H9 (cell line): ENCODE data around the gene IL31RA. TPM values are rescaled to one million over a fixed set of nuclear protein-coding genes. Genes with fewer than 3 reads are reported as not detected.

Experiments used
- DNase-seq: peaks from one replicate; pipeline ENCODE4 v3.0.0-alpha.2; 2017
- H2AFZ ChIP-seq: one replicate; pipeline ENCODE4 v1.6.1; 2013; ENCODE audit warnings: mild to moderate bottlenecking, low read length, control low read depth, moderate library complexity
- H2AK5ac ChIP-seq: 2 replicates; pipeline ENCODE4 v1.6.1; 2013; ENCODE audit warnings: low read length, control low read depth, mixed read lengths; ENCODE audit not compliant: insufficient read length
- H2BK120ac ChIP-seq: one replicate; pipeline ENCODE4 v1.6.1; 2013; ENCODE audit warnings: low read depth, mild to moderate bottlenecking, low read length, control low read depth, inconsistent platforms; ENCODE audit not compliant: poor library complexity, severe bottlenecking
- H2BK12ac ChIP-seq: 2 replicates; pipeline ENCODE4 v1.6.1; 2013; ENCODE audit warnings: low read length, control low read depth, mixed read lengths, low read depth; ENCODE audit not compliant: insufficient read length
- H2BK15ac ChIP-seq: 2 replicates; pipeline ENCODE4 v1.6.1; 2013; ENCODE audit warnings: low read depth, low read length, control low read depth
- H2BK20ac ChIP-seq: one replicate; pipeline ENCODE4 v1.6.1; 2013; ENCODE audit warnings: low read depth, mild to moderate bottlenecking, low read length, control low read depth, inconsistent platforms; ENCODE audit not compliant: poor library complexity, severe bottlenecking
- H2BK5ac ChIP-seq: 2 replicates; pipeline ENCODE4 v1.6.1; 2013; ENCODE audit warnings: low read length, control low read depth, mixed read lengths; ENCODE audit not compliant: insufficient read length
- H3K14ac ChIP-seq: 2 replicates; pipeline ENCODE4 v1.6.1; 2013; ENCODE audit warnings: low read length, control low read depth; ENCODE audit not compliant: insufficient read depth
- H3K18ac ChIP-seq: 2 replicates; pipeline ENCODE4 v1.6.1; 2013; ENCODE audit warnings: low read depth, mild to moderate bottlenecking, mixed read lengths, low read length, control low read depth; ENCODE audit not compliant: insufficient read length
- H3K23ac ChIP-seq: 2 replicates; pipeline ENCODE4 v1.6.1; 2013; ENCODE audit warnings: low read length, control low read depth, mixed read lengths, low read depth; ENCODE audit not compliant: insufficient read length
- H3K23me2 ChIP-seq: 2 replicates; pipeline ENCODE4 v1.6.1; 2013; ENCODE audit warnings: low read depth, mild to moderate bottlenecking, mixed read lengths, low read length, control low read depth; ENCODE audit not compliant: insufficient read length, poor library complexity, severe bottlenecking
- H3K27ac ChIP-seq: 2 replicates; pipeline ENCODE4 v1.5.1; 2013; ENCODE audit warnings: low read length, control low read depth, mixed read lengths, low read depth; ENCODE audit not compliant: insufficient read length
- H3K27me3 ChIP-seq: 2 replicates; pipeline ENCODE4 v1.6.1; 2013; ENCODE audit warnings: low read length, control low read depth, inconsistent platforms; ENCODE audit not compliant: insufficient read depth
- H3K4ac ChIP-seq: 2 replicates; pipeline ENCODE4 v1.6.1; 2013; ENCODE audit warnings: low read depth, mild to moderate bottlenecking, control low read depth, inconsistent platforms, low read length, moderate library complexity
- H3K4me1 ChIP-seq: 2 replicates; pipeline ENCODE4 v1.6.1; 2013; ENCODE audit warnings: low read length, control low read depth, inconsistent platforms; ENCODE audit not compliant: insufficient read depth
- H3K4me2 ChIP-seq: 2 replicates; pipeline ENCODE4 v1.6.1; 2013; ENCODE audit warnings: low read length, control low read depth, mixed read lengths; ENCODE audit not compliant: insufficient read length, insufficient read depth
- H3K56ac ChIP-seq: 2 replicates; pipeline ENCODE4 v1.6.1; 2013; ENCODE audit warnings: low read depth, mild to moderate bottlenecking, mixed read lengths, low read length, control low read depth; ENCODE audit not compliant: insufficient read length
- H3K79me1 ChIP-seq: 2 replicates; pipeline ENCODE4 v1.6.1; 2013; ENCODE audit warnings: low read depth, mild to moderate bottlenecking, moderate library complexity, low read length, control low read depth, inconsistent platforms; ENCODE audit not compliant: insufficient read depth, poor library complexity, severe bottlenecking
- H3K79me2 ChIP-seq: 2 replicates; pipeline ENCODE4 v1.6.1; 2013; ENCODE audit warnings: low read length, control low read depth, inconsistent platforms; ENCODE audit not compliant: insufficient read depth
- H3K9ac ChIP-seq: 2 replicates; pipeline ENCODE4 v1.6.1; 2013; ENCODE audit warnings: low read length, control low read depth, mixed read lengths; ENCODE audit not compliant: insufficient read length; ENCODE audit errors: extremely low read depth
- H3K9me3 ChIP-seq: one replicate; pipeline ENCODE4 v1.6.1; 2013; ENCODE audit warnings: low read depth, low read length, inconsistent platforms; ENCODE audit not compliant: control insufficient read depth
- H3T11ph ChIP-seq: one replicate; pipeline ENCODE4 v1.6.1; 2013; ENCODE audit warnings: mild to moderate bottlenecking, low read length, control low read depth, inconsistent platforms
- H4K20me1 ChIP-seq: one replicate; pipeline ENCODE4 v1.6.1; 2013; ENCODE audit not compliant: control insufficient read depth, insufficient read length, insufficient read depth
- H4K5ac ChIP-seq: 2 replicates; pipeline ENCODE4 v1.6.1; 2013; ENCODE audit warnings: low read depth, mild to moderate bottlenecking, mixed read lengths, low read length, control low read depth; ENCODE audit not compliant: insufficient read length
- H4K8ac ChIP-seq: replicated peaks from 2 replicates; pipeline ENCODE4 v1.6.1; 2013; ENCODE audit warnings: low read length, control low read depth, mixed read lengths, low read depth; ENCODE audit not compliant: insufficient read length
- H4K91ac ChIP-seq: 2 replicates; pipeline ENCODE4 v1.6.1; 2013; ENCODE audit warnings: low read depth, mild to moderate bottlenecking, moderate library complexity, mixed read lengths, low read length, control low read depth; ENCODE audit not compliant: insufficient read length
- H3K27ac Mint-ChIP-seq, 3 experiments: 2 replicates in 2 of 3; 3 replicates in 1 of 3; pipeline ENCODE4 v1.8.0; 2020 to 2021; ENCODE audit warnings: mixed read lengths in 3 of 3, mild to moderate bottlenecking in 1 of 3, moderate library complexity in 1 of 3
- H3K27me3 Mint-ChIP-seq: 2 replicates; pipeline ENCODE4 v1.8.0; 2021; ENCODE audit warnings: low read depth, mild to moderate bottlenecking, moderate library complexity, mixed read lengths
- H3K36me3 Mint-ChIP-seq, 3 experiments: 2 replicates in 2 of 3; 3 replicates in 1 of 3; pipeline ENCODE4 v1.8.0; 2020 to 2021; ENCODE audit warnings: low read depth in 3 of 3, mixed read lengths in 3 of 3; ENCODE audit not compliant: insufficient read depth in 1 of 3
- H3K4me1 Mint-ChIP-seq, 2 experiments: 2 replicates each; pipeline ENCODE4 v1.8.0; 2020; ENCODE audit warnings: mixed read lengths in 2 of 2
- H3K4me3 Mint-ChIP-seq, 2 experiments: 2 replicates in 1 of 2; 3 replicates in 1 of 2; pipeline ENCODE4 v1.8.0; 2020 to 2021; ENCODE audit warnings: mild to moderate bottlenecking in 2 of 2, mixed read lengths in 2 of 2, moderate library complexity in 1 of 2
- H3K9me3 Mint-ChIP-seq, 2 experiments: 2 replicates in 1 of 2; 3 replicates in 1 of 2; pipeline ENCODE4 v1.8.0; 2020; ENCODE audit warnings: mild to moderate bottlenecking in 2 of 2, mixed read lengths in 2 of 2, moderate library complexity in 1 of 2
- WGBS: extraction: QIAGEN DNeasy Blood & Tissue Kit; methylation state at CpG from one replicate; pipeline ENCODE4 v1.1.7; 2013; ENCODE audit warnings: missing lambda C conversion rate, low lambda C conversion rate, mixed read lengths; ENCODE audit not compliant: insufficient read length; ENCODE audit errors: extremely low coverage; 5-methylcytosine and 5-hydroxymethylcytosine counted together
- total RNA-seq: library from RNA; stranded (reverse); gene quantifications from 2 replicates; pipeline ENCODE4 v1.2.1, GENCODE V29; 2021
- TF ChIP-seq, protein P1 (sequence below): fragments of 200-600 bp; sonication (generic); conservative IDR thresholded peaks from 3 replicates; pipeline ENCODE4 v1.8.0; 2021; ENCODE audit warnings: antibody characterized with exemption, mild to moderate bottlenecking

The IL31RA gene
- total RNA-seq, 1 experiment from 2014 or later: 0.11 TPM

DNA sequence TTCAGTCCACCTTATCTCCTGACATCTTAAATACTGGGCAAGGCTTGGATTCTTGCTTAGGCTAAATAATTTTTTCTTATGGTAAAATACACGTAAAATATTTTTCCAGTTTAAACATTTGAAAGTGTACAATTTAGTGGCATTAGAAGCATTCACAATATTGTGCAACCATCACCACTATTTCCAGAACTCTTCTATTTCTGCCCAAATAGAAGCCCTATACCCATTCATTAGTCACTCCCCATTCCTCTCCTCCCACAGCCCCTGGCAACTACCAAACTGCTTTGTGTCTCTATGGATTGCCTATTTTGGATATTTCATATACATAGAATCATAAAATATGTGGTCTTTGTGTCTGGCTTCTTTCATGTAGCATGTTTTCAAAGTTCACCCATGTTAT is 57.6 kb downstream of the IL31RA start:
- H3K4me3 Mint-ChIP-seq: no peak overlapping the region
- Histone ChIP-seq H4K5ac (no peak overlapping the region), H3K9ac (no peak overlapping the region)

More for the DNA sequence above, 57.6 kb downstream of the IL31RA start:
- no peak overlapping the region for H2BK5ac ChIP-seq
- H3K27me3 ChIP-seq: no peaks in the 10 kb centered on the region
- no CpG with 5 or more reads among the region's 1 CpG for WGBS
- H3K4me1 Mint-ChIP-seq: no peaks in the 10 kb centered on the region
- no peak overlapping the region for H3K4ac ChIP-seq
- no peaks in the 10 kb centered on the region for H3K4me1 ChIP-seq
- H4K8ac ChIP-seq: no peak overlapping the region
- H2BK15ac ChIP-seq: no peak overlapping the region
- H3K14ac ChIP-seq: no peak overlapping the region
- H2AK5ac ChIP-seq: no peak overlapping the region
- H3K18ac ChIP-seq: no peak overlapping the region
- H3K4me2 ChIP-seq: no peak overlapping the region
- no peak overlapping the region for H3K23ac ChIP-seq
- H2BK12ac ChIP-seq: no peak overlapping the region
- H3K79me2 ChIP-seq: no peaks in the 10 kb centered on the region
- H3K27ac Mint-ChIP-seq: no peak overlapping the region
- H3T11ph ChIP-seq: no peak overlapping the region
- no peak overlapping the region for H2BK20ac ChIP-seq
- no peak overlapping the region for H3K56ac ChIP-seq
- no peak overlapping the region for H4K91ac ChIP-seq
- H3K23me2 ChIP-seq: no peaks in the 10 kb centered on the region
- H3K79me1 ChIP-seq: no peaks in the 10 kb centered on the region
- H2AFZ ChIP-seq: no peak overlapping the region
- DNase-seq: no peak
- H3K27ac ChIP-seq: no peak overlapping the region
- H3K27me3 Mint-ChIP-seq: no peaks in the 10 kb centered on the region; the same call in 1 of the 2 replicates
- no peaks in the 10 kb centered on the region for H3K9me3 ChIP-seq
- H4K20me1 ChIP-seq: no peaks in the 10 kb centered on the region
- H3K36me3 Mint-ChIP-seq: no peaks in the 10 kb centered on the region
- no peaks in the 10 kb centered on the region for H3K9me3 Mint-ChIP-seq
- TF ChIP-seq, protein P1, sequence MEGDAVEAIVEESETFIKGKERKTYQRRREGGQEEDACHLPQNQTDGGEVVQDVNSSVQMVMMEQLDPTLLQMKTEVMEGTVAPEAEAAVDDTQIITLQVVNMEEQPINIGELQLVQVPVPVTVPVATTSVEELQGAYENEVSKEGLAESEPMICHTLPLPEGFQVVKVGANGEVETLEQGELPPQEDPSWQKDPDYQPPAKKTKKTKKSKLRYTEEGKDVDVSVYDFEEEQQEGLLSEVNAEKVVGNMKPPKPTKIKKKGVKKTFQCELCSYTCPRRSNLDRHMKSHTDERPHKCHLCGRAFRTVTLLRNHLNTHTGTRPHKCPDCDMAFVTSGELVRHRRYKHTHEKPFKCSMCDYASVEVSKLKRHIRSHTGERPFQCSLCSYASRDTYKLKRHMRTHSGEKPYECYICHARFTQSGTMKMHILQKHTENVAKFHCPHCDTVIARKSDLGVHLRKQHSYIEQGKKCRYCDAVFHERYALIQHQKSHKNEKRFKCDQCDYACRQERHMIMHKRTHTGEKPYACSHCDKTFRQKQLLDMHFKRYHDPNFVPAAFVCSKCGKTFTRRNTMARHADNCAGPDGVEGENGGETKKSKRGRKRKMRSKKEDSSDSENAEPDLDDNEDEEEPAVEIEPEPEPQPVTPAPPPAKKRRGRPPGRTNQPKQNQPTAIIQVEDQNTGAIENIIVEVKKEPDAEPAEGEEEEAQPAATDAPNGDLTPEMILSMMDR: no peak
- no peak overlapping the region for H2BK120ac ChIP-seq
